Measurements from ENCODE around the gene DFFB.

- TF ChIP-seq EZH2 (IDR thresholded peaks at IDR 0.05; ENCODE audit: borderline replicate concordance, insufficient read depth, low read length, poor library complexity, severe bottlenecking): no peak
- no peak for TF ChIP-seq CTCF (IDR thresholded peaks at IDR 0.05; ENCODE audit: poor library complexity, severe bottlenecking)
- TF ChIP-seq POLR2AphosphoS5 (IDR thresholded peaks at IDR 0.05): no peak
- TF ChIP-seq EP300 (conservative IDR thresholded peaks at IDR 0.05; ENCODE audit: poor library complexity, severe bottlenecking): no peak
- TF ChIP-seq RAD21 (conservative IDR thresholded peaks at IDR 0.05): no peak
- no peak for TF ChIP-seq TAF1 (IDR thresholded peaks at IDR 0.05; ENCODE audit: low read depth)
- TF ChIP-seq REST (IDR thresholded peaks at IDR 0.05; ENCODE audit: borderline replicate concordance): no peak
- TF ChIP-seq MXI1 (conservative IDR thresholded peaks at IDR 0.05; ENCODE audit: poor library complexity, severe bottlenecking): no peak
- no peak for TF ChIP-seq SMC3 (conservative IDR thresholded peaks at IDR 0.05; ENCODE audit: poor library complexity)
These were observed 28.3 kb downstream of the DFFB start for GRCh38 chr1:3885611-3886010.

Measured in neural cell (in vitro differentiated cells).